ENCODE data around the gene SOCS1. TPM values are rescaled to one million over a fixed set of nuclear protein-coding genes. Genes with fewer than 3 reads are reported as not detected.
"Not testable (repeated sequence)": the region's sequence is repeated elsewhere in the genome, so short reads cannot be mapped to it uniquely, and the experiment has no call there.

SOCS1 gene
- total and polyA plus RNA-seq, 2 donors (not counting 3 experiments of a cell fraction or from before 2014, with no cell fraction given): 1.1 to 1.7 TPM

DNA sequence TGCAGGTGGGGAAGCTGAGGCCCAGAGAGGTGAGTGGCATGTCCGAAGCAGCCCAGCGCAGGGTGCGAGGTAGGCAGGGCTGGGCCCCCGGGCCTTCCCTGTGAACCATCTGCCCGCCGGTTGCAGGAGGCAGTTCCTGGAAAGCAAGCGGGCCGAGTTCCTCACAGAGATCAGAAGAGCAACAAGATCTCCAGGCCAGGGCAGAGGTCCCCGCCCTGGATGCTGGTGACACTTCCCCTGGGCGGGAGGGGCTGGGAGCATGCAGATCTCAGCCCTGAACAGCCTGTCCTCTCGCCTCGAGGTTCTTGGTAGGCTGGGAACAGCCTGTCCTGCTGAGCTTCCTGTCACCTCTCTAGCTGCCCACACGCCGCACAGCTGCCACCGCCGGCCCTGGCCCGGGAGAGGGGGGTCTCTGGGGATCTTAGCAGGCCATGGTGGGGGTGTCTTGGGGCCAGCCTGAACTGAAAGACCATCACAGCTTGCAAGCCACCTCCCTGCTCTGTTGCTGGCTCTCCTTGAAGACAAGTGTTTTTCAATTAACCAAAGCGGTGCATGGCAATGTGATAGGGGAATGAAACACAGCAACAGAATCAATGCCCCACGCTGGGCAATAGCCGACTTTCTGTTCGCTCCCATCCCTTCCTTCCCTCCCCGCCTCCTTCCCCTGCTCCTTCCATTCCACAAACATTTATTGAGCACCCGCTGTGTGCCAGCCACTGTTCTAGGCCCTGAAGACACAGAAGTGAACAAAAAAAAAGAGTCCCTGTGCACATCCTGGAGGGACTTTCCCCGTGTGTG, 31.7 kb downstream of the SOCS1 start:
- no peak overlapping the region for H3K4me2 ChIP-seq (ENCODE audit: insufficient read depth, low read length)
- ChIA-PET CTCF (no interaction called here), POLR2A (no interaction called here)
- no peak overlapping the region for H3K27ac ChIP-seq (ENCODE audit: insufficient read depth, low read depth, low read length)
- intact Hi-C loops (cut with micrococcal nuclease): no loop called here
- no peak overlapping the region for H3K9ac ChIP-seq (replicated peaks; ENCODE audit: extremely low read depth, insufficient read depth, low read length)
- peak overlapping the region; percentile 3 for H2AFZ ChIP-seq (ENCODE audit: low read depth, low read length)
- BruUV-seq (replicated peaks): no TSS peak
- no peak for DNase-seq (ENCODE audit: low read depth, low spot score)
- no peaks in the 10 kb centered on the region for H4K20me1 ChIP-seq (replicated peaks; ENCODE audit: control insufficient read depth, extremely low read depth, insufficient read depth, low read length)
- TF ChIP-seq, protein P1, sequence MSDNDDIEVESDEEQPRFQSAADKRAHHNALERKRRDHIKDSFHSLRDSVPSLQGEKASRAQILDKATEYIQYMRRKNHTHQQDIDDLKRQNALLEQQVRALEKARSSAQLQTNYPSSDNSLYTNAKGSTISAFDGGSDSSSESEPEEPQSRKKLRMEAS (IDR thresholded peaks at IDR 0.05; ENCODE audit: insufficient read depth, insufficient read length): no peak
- no peak for TF ChIP-seq EZH2 (IDR thresholded peaks at IDR 0.05; ENCODE audit: borderline replicate concordance, low read depth, low read length, severe bottlenecking)
- TF ChIP-seq FOS (IDR thresholded peaks at IDR 0.05; ENCODE audit: borderline replicate concordance, insufficient read depth, low read length): no peak
- no peak for TF ChIP-seq JUN (IDR thresholded peaks at IDR 0.05; ENCODE audit: borderline replicate concordance, insufficient read depth, insufficient read length, low read depth)
- TF ChIP-seq, protein P2, sequence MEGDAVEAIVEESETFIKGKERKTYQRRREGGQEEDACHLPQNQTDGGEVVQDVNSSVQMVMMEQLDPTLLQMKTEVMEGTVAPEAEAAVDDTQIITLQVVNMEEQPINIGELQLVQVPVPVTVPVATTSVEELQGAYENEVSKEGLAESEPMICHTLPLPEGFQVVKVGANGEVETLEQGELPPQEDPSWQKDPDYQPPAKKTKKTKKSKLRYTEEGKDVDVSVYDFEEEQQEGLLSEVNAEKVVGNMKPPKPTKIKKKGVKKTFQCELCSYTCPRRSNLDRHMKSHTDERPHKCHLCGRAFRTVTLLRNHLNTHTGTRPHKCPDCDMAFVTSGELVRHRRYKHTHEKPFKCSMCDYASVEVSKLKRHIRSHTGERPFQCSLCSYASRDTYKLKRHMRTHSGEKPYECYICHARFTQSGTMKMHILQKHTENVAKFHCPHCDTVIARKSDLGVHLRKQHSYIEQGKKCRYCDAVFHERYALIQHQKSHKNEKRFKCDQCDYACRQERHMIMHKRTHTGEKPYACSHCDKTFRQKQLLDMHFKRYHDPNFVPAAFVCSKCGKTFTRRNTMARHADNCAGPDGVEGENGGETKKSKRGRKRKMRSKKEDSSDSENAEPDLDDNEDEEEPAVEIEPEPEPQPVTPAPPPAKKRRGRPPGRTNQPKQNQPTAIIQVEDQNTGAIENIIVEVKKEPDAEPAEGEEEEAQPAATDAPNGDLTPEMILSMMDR (IDR thresholded peaks at IDR 0.05; ENCODE audit: extremely low read depth in 1 of 2, insufficient read depth in 1 of 2, low read depth in 1 of 2, low read length in 2 of 2): no peak
- TF ChIP-seq MYC (IDR thresholded peaks at IDR 0.05; ENCODE audit: low read depth, low read length): no peak
- TF ChIP-seq GATA2 (IDR thresholded peaks at IDR 0.05; ENCODE audit: insufficient read depth, insufficient read length, low read depth, low read length): no peak
- no peak for TF ChIP-seq POLR2AphosphoS5 (IDR thresholded peaks at IDR 0.05; ENCODE audit: insufficient read depth, low read depth, low read length)
- no peak for TF ChIP-seq POLR2A (IDR thresholded peaks at IDR 0.05; ENCODE audit: low read depth, low read length)
- H3K4me3 ChIP-seq (replicated peaks in 1 of 3; ENCODE audit: insufficient read depth in 1 of 3, low read depth in 1 of 3, low read length in 3 of 3): no peak overlapping the region
- no peaks in the 10 kb centered on the region for H3K9me3 ChIP-seq (replicated peaks; ENCODE audit: control insufficient read depth, insufficient read depth, low read length)
- no peaks in the 10 kb centered on the region for H3K4me1 ChIP-seq (ENCODE audit: control insufficient read depth, extremely low read depth, insufficient read depth, low read length)
- FAIRE-seq: no peak
- H3K79me2 ChIP-seq (ENCODE audit: control insufficient read depth, insufficient read depth, low read length): no peaks in the 10 kb centered on the region
- dilution Hi-C loops (cut with MboI; ENCODE audit: extremely low pct_ligation_motif_present, low sequenced_read_pairs): no loop called here
- H3K27me3 ChIP-seq (ENCODE audit: control insufficient read depth in 2 of 2, insufficient read depth in 2 of 2, low read length in 2 of 2): no peaks in the 10 kb centered on the region
- no peaks in the 10 kb centered on the region for H3K36me3 ChIP-seq (ENCODE audit: control insufficient read depth in 2 of 2, extremely low read depth in 1 of 2, insufficient read depth in 2 of 2, low read length in 2 of 2)
- H3K9me1 ChIP-seq (replicated peaks; ENCODE audit: control insufficient read depth, extremely low read depth, insufficient read depth, low read length): no peaks in the 10 kb centered on the region

DNA sequence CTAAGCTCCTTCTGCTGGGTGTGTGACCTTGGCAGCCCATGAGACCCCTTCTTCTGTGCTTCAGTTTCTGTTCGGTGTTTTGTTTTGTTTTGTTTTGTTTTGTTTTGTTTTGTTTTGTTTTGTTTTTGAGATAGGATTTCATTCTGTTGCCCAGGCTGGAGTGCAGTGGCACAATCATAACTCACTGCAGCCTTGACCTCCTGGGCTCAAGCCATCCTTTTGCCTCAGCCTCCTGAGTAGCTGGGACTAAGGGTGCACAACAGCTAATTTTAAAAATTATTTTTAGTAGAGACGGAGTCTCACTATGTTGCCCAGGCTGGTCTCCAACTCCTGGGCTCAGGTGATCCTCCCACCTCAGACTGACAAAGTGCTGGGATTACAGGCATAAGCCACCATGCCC, 35.5 kb downstream of the SOCS1 start:
- H4K20me1 ChIP-seq (replicated peaks; ENCODE audit: control insufficient read depth, extremely low read depth, insufficient read depth, low read length); H3K4me1 ChIP-seq (ENCODE audit: control insufficient read depth, extremely low read depth, insufficient read depth, low read length); H3K79me2 ChIP-seq (ENCODE audit: control insufficient read depth, insufficient read depth, low read length); CTCF ChIA-PET; H3K27me3 ChIP-seq (ENCODE audit: control insufficient read depth in 2 of 2, insufficient read depth in 2 of 2, low read length in 2 of 2); BruUV-seq (replicated peaks); H3K9me3 ChIP-seq (replicated peaks; ENCODE audit: control insufficient read depth, insufficient read depth, low read length); H3K4me2 ChIP-seq (ENCODE audit: insufficient read depth, low read length); H3K4me3 ChIP-seq (replicated peaks in 1 of 3; ENCODE audit: insufficient read depth in 1 of 3, low read depth in 1 of 3, low read length in 3 of 3); FAIRE-seq; H3K9me1 ChIP-seq (replicated peaks; ENCODE audit: control insufficient read depth, extremely low read depth, insufficient read depth, low read length); H2AFZ ChIP-seq (ENCODE audit: low read depth, low read length); POLR2A ChIA-PET; dilution Hi-C loops (cut with MboI; ENCODE audit: extremely low pct_ligation_motif_present, low sequenced_read_pairs); DNase-seq (ENCODE audit: low read depth, low spot score); H3K27ac ChIP-seq (ENCODE audit: insufficient read depth, low read depth, low read length); H3K9ac ChIP-seq (replicated peaks; ENCODE audit: extremely low read depth, insufficient read depth, low read length); intact Hi-C loops (cut with micrococcal nuclease); H3K36me3 ChIP-seq (ENCODE audit: control insufficient read depth in 2 of 2, extremely low read depth in 1 of 2, insufficient read depth in 2 of 2, low read length in 2 of 2): not testable (repeated sequence)
